Measurements from ENCODE around the gene KRTAP12-3. TPM values are rescaled to one million over a fixed set of nuclear protein-coding genes. Genes with fewer than 3 reads are reported as not detected.
A peak's percentile ranks its signal among the peaks of the same experiment; 100 is the strongest.

KRTAP12-3 gene
- total and polyA plus RNA-seq, 4 donors, result not detected

- TF ChIP-seq, protein P1, sequence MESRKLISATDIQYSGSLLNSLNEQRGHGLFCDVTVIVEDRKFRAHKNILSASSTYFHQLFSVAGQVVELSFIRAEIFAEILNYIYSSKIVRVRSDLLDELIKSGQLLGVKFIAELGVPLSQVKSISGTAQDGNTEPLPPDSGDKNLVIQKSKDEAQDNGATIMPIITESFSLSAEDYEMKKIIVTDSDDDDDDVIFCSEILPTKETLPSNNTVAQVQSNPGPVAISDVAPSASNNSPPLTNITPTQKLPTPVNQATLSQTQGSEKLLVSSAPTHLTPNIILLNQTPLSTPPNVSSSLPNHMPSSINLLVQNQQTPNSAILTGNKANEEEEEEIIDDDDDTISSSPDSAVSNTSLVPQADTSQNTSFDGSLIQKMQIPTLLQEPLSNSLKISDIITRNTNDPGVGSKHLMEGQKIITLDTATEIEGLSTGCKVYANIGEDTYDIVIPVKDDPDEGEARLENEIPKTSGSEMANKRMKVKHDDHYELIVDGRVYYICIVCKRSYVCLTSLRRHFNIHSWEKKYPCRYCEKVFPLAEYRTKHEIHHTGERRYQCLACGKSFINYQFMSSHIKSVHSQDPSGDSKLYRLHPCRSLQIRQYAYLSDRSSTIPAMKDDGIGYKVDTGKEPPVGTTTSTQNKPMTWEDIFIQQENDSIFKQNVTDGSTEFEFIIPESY (IDR thresholded peaks at IDR 0.05), result no peak
- no peak for TF ChIP-seq ATF3 (IDR thresholded peaks at IDR 0.05)
- no peak for TF ChIP-seq FOXA1 (IDR thresholded peaks at IDR 0.05)
Observed at GRCh38 chr21:44692798-44693512, 35.2 kb downstream of the KRTAP12-3 start (continued).

GRCh38 chr21:44694776-44695175, 37.0 kb downstream of the KRTAP12-3 start:
- Histone ChIP-seq H3K36me3 (ENCODE audit: control insufficient read depth in 4 of 4, insufficient read depth in 3 of 4, low read depth in 1 of 4, low read length in 3 of 4) (no peaks in the 10 kb centered on the region), H3K4me1 (ENCODE audit: control insufficient read depth in 4 of 4, insufficient read depth in 4 of 4, low read length in 3 of 4) (no peaks in the 10 kb centered on the region), H3K27ac (ENCODE audit: low read depth in 1 of 2, low read length in 2 of 2) (no peak overlapping the region), H3K4me3 (ENCODE audit: low read depth in 1 of 3, low read length in 3 of 3) (no peak overlapping the region), H3K9me3 (ENCODE audit: control insufficient read depth in 4 of 4, low read length in 3 of 4) (peaks cover 0 to 18% (median 2%) of the 10 kb centered on the region in 4 donors), H3K9ac (ENCODE audit: low read depth in 1 of 2, low read length in 2 of 2) (no peak overlapping the region), H3K27me3 (ENCODE audit: control insufficient read depth in 4 of 4, insufficient read depth in 4 of 4, low read length in 3 of 4) (peaks cover 0 to 6% (median 3%) of the 10 kb centered on the region in 4 donors)
- DNase-seq (ENCODE audit: low spot score), result peak; percentile 26
- 65% methylated on average over 11 of the region's 11 CpGs for WGBS
- no peak for TF ChIP-seq GABPA (IDR thresholded peaks at IDR 0.05 in 1 of 2, conservative IDR thresholded peaks at IDR 0.05 in 1 of 2)

DNA sequence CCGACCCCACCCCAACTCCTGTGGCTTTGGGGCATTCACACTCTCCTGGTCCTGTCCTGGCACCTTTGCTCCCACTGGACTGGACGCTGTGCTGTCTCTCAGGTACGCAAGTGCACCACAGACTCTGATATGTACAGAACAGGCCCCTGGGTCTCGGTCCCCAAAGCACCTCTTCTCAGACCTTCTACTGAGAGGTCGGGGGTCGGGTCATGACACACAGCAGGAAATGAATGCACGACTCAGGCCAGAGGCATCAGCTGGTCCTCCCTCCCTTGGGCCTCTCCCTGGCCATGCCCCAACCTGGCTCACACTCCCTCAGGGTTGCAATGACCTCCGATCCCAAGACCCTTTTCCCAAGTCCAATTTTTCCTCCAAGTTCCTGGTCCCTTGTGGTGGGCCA, 37.5 kb downstream of the KRTAP12-3 start:
- 58% methylated on average over 8 of the region's 8 CpGs for WGBS
- Histone ChIP-seq H3K4me3 (ENCODE audit: low read depth in 1 of 3, low read length in 3 of 3) (no peak overlapping the region), H3K36me3 (ENCODE audit: control insufficient read depth in 4 of 4, insufficient read depth in 3 of 4, low read depth in 1 of 4, low read length in 3 of 4) (no peaks in the 10 kb centered on the region), H3K9me3 (ENCODE audit: control insufficient read depth in 4 of 4, low read length in 3 of 4) (peaks cover 0 to 18% (median 2%) of the 10 kb centered on the region in 4 donors), H3K27ac (ENCODE audit: low read depth in 1 of 2, low read length in 2 of 2) (no peak overlapping the region), H3K9ac (ENCODE audit: low read depth in 1 of 2, low read length in 2 of 2) (no peak overlapping the region), H3K4me1 (ENCODE audit: control insufficient read depth in 4 of 4, insufficient read depth in 4 of 4, low read length in 3 of 4) (no peaks in the 10 kb centered on the region), H3K27me3 (ENCODE audit: control insufficient read depth in 4 of 4, insufficient read depth in 4 of 4, low read length in 3 of 4) (peaks cover 0 to 10% (median 4%) of the 10 kb centered on the region in 4 donors)
- no peak for TF ChIP-seq HNF4A (conservative IDR thresholded peaks at IDR 0.05)
- no peak for TF ChIP-seq YY1 (IDR thresholded peaks at IDR 0.05)
- TF ChIP-seq ATF3 (IDR thresholded peaks at IDR 0.05), result no peak
- TF ChIP-seq RXRA (IDR thresholded peaks at IDR 0.05), result no peak
- no peak for TF ChIP-seq FOXA1 (IDR thresholded peaks at IDR 0.05)
- TF ChIP-seq, protein P1 (IDR thresholded peaks at IDR 0.05), result no peak
- no peak for TF ChIP-seq SP1 (IDR thresholded peaks at IDR 0.05)
- TF ChIP-seq JUND (IDR thresholded peaks at IDR 0.05), result no peak
- TF ChIP-seq EGR1 (IDR thresholded peaks at IDR 0.05; ENCODE audit: low read depth in 2 of 2), result no peak
- TF ChIP-seq, protein P2, sequence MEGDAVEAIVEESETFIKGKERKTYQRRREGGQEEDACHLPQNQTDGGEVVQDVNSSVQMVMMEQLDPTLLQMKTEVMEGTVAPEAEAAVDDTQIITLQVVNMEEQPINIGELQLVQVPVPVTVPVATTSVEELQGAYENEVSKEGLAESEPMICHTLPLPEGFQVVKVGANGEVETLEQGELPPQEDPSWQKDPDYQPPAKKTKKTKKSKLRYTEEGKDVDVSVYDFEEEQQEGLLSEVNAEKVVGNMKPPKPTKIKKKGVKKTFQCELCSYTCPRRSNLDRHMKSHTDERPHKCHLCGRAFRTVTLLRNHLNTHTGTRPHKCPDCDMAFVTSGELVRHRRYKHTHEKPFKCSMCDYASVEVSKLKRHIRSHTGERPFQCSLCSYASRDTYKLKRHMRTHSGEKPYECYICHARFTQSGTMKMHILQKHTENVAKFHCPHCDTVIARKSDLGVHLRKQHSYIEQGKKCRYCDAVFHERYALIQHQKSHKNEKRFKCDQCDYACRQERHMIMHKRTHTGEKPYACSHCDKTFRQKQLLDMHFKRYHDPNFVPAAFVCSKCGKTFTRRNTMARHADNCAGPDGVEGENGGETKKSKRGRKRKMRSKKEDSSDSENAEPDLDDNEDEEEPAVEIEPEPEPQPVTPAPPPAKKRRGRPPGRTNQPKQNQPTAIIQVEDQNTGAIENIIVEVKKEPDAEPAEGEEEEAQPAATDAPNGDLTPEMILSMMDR (IDR thresholded peaks at IDR 0.05; ENCODE audit: low read depth, low read length, missing input control), result no peak
- no peak for TF ChIP-seq TAF1 (conservative IDR thresholded peaks at IDR 0.05)
- no peak for TF ChIP-seq RAD21 (IDR thresholded peaks at IDR 0.05)
- TF ChIP-seq REST (IDR thresholded peaks at IDR 0.05), result no peak
- no peak for DNase-seq (ENCODE audit: low spot score)

All from liver (tissue), 9 donors.